Medulla oblongata (tissue), 1 donor: ENCODE data around the gene TNS3.
A peak's percentile ranks its signal among the peaks of the same experiment; 100 is the strongest.

Experiments
- DNase-seq: peaks from one replicate; pipeline ENCODE4 v3.0.0-alpha.2; 2015; ENCODE audit errors: extremely low spot score

TNS3 gene

GRCh38 chr7:47582764-47583738 is 1.1 kb upstream of the TNS3 start:
- DNase-seq: no peak

GRCh38 chr7:47581438-47581803 is 490 bp downstream of the TNS3 start:
- no peak for DNase-seq

DNA sequence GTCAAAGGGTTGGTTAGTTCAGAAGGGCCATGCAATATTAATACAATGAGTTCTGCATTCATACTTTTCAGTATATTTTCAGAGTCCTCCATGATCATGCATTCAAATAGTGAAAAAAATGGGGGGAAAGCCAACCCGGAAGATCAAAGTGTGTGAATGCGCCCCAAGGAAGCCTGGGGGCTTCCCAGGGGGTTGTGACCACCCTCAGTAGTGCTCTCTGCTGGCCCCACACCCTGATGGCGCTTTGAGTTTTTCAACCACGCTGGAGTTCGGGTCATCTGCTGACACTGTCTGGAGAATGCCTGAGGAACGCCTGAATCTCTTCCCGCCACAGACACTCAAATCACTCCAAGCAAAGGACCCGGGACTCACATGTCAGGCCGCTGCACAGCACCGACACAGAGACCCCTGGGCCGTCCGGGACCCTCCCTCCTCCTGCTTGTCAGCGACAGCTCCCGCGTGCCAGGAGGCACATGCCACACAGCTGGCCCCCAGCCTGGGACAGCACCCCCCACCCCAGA is 1.0 kb downstream of the TNS3 start:
- no peak for DNase-seq

DNA sequence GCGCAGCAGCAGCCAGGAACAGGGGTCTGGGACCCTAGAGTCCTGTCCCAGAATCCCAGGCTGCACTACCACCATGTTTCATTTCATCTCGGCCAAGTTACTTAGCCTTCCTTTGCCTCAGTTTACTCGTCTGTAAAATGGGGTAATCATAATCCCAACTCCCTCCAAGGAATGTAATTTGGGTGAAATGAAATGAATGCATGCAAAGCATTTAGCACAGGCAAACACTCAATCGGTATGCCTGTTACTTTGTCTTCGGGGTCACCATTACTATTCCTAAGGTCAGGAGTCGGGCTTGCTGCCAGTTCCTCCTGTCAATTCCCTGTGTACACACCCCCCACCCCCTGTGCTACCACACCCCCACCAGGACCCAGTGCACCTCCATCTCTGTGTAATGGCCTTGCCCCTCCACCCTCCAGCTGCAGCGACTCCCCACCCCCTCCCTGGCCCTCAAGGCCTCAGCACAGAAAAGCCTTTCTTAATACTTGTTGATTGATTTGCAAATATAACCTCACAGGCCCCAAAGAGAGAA is 1.7 kb downstream of the TNS3 start:
- no peak for DNase-seq

DNA sequence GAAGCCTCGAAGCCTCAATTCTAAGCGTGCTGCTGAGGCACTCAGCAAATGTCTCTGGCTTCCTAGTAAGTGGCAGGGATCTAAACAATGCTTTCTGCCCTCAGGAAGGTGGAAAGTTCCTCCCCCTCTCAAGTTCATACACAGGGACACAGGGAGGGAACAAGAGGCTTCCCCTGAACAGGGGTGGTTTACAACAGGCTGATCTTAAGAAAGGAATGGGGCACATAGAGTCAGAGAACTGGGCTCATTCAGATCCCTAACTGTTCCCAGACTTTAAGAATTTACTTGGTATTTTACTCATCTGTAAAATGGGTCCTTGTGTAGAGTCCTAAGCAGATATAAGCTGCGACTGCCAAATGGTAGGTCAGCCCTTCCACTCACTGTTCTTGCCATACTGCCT is 2.5 kb downstream of the TNS3 start:
- no peak for DNase-seq

- no peak for DNase-seq
These were observed 3.2 kb downstream of the TNS3 start for GRCh38 chr7:47578579-47579270.

DNA sequence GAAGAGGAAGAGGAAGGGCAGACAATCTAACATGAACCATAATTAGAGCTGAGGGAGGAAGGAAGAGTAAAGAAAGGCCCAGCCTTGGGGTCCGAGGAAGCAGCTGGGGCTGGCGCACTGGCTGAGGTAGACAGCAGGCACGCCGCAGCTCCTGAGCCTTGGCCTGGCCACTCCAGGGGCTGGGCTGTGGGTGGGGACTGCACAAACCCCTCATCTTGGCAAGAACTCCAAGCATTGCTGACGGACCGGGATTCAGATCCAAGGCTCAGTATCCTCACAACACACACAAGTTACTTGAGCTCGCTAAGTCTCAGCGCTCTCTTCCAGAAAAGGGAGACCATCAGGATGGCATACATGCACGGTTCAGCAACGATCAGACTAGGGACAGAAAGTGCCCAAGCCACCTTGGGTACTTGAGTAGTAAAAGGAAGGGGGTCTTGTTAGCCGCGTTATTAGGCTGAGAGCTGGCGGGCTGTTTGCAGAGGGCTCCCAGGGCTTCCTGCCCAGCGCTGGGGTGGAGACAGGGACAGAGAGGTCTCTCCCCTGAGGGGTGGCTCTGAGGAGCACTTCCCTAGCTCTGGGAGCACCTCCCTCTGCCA is 4.5 kb downstream of the TNS3 start:
- DNase-seq: peak; percentile 47

DNA sequence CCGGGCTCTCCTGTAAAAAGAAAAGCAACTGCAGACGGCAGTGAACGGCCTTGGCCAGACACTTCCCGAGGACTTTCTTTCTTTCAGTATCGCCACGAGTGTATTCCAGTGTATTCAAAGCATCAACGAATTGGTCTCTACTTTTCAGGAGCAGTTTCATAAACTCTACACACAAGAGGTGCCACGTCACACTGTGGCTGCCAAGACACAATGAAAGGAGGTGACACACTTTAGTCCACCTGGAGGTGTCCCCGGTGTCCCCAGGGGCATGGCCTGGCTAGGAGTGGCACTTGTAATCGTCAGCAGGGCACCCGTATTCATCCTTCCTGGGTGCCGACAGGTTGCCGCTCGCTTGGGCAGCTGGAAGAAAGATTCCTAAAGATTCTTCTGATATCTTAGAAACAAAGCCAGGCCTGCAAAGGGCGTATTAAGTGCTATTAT is 5.0 kb downstream of the TNS3 start:
- DNase-seq: peak; percentile 56

GRCh38 chr7:47576031-47576865 is 5.7 kb downstream of the TNS3 start:
- no peak for DNase-seq

- DNase-seq: peak; percentile 77
These were observed 7.2 kb downstream of the TNS3 start for GRCh38 chr7:47574482-47575329.

- peak; percentile 60 for DNase-seq
These were observed 8.0 kb downstream of the TNS3 start for GRCh38 chr7:47573758-47574481.

GRCh38 chr7:47572939-47573757 is 8.8 kb downstream of the TNS3 start:
- DNase-seq: no peak

DNA sequence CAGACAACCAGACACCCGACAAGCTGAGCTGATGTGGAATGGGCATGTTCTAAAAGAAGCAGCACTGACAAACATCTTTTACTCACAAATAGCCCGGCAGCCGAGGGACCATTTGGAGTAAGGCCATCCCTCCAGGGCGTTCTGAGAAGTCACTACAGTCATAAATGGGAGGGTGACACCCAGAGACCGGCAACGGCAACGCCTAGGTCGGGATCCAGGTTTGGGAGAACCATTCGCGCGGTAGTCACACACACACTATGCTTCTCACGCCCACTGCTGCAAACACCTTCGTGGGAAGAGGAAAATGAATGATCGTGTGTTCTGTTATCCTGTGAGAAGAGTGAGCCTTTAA is 9.8 kb downstream of the TNS3 start:
- no peak for DNase-seq

- peak; percentile 62 for DNase-seq
These were observed 10.4 kb downstream of the TNS3 start for GRCh38 chr7:47571331-47572093.

DNA sequence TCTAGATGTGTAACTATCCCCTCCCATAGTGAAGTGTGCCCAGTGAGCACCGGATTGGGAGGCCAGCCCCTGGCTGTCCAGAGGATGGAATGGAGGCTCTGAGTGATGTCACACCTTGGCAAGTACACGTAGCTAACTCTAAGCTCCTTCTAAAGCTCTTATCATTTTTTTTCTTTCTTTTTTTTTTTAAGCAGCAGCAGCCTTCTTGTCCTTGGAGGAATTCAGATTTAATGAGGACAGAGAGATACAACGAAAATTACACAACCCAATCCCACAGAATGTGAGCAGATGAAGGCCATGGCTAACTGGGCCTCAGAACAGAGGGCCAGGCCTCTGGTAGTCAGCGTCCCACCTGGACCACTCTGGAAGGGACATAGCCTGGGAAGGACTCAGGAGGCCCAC is 11.3 kb downstream of the TNS3 start:
- DNase-seq: no peak

DNA sequence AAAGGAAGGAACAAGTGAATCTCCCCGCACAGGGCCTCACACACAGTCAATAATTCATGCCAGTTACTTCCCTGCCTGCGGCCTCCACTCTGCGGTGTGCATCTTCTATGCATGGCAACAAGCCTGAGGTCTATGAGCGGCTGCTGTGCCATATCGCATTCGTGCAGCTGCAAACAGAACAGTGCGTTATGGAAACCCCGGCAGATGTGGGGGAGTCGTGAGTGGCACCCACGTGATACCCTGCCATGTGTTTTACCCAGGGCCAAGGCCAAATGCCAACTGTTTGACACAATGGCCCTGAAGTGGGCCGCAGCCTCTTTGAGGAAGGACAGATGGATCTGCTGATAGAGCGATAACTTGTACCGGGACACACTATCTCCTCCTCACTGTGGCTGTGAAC is 13.4 kb downstream of the TNS3 start:
- peak; percentile 76 for DNase-seq

DNA sequence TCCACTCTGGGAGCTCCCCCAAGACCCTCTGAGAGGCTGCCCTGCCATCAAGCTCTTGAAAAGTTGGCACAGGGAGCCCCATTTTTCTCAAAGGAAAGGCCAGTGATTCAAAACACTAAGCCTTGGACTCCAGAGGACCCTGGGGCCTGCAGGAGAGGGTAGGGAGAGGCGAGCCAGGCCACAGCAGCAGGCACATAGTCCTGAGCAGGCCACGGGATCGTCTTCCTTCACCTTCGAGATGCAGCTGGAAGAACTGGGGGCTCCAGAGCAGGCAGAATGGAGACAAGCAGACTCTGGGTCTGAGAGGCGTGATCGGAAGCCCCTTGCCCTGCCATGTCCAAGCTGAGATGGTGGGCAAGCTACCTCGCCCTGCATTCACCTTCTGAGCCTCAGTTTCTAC is 13.9 kb downstream of the TNS3 start:
- no peak for DNase-seq

- DNase-seq: no peak
These were observed 16.2 kb downstream of the TNS3 start for GRCh38 chr7:47565640-47566250.
